Tibial nerve (tissue), 4 donors: ENCODE results near the gene SYTL5. TPM values are rescaled to one million over a fixed set of nuclear protein-coding genes. Genes with fewer than 3 reads are reported as not detected.

Experiments
- DNase-seq, 2 donors: peaks; one replicate each; pipeline ENCODE4 v3.0.0-alpha.2; 2019; ENCODE audit warnings: low spot score in 2 of 2
- H3K27ac ChIP-seq, 4 donors: fragments of 200-600 bp; sonication (generic) in 3 of 4; one replicate each; pipeline ENCODE4 v1.5.1; 2017 to 2019; ENCODE audit warnings: mild to moderate bottlenecking in 1 of 4
- H3K27me3 ChIP-seq, 2 donors: fragments of 200-600 bp; sonication (generic) in 1 of 2; one replicate each; pipeline versions ENCODE4 v1.5.1 to v1.6.0; 2017 to 2019
- H3K36me3 ChIP-seq, 3 donors: fragments of 200-600 bp; sonication (generic); one replicate each; pipeline ENCODE4 v1.5.1; 2018 to 2019
- H3K4me1 ChIP-seq, 4 donors: fragments of 200-600 bp; sonication (generic) in 3 of 4; one replicate each; pipeline ENCODE4 v1.5.1; 2017 to 2019
- H3K4me3 ChIP-seq, 4 donors: fragments of 200-600 bp; sonication (generic) in 3 of 4; one replicate each; pipeline ENCODE4 v1.5.1; 2017 to 2019; ENCODE audit warnings: mild to moderate bottlenecking in 1 of 4, moderate library complexity in 1 of 4
- H3K9me3 ChIP-seq, 4 donors: fragments of 200-600 bp; sonication (generic) in 3 of 4; one replicate each; pipeline ENCODE4 v1.5.1; 2017 to 2019
- CTCF ChIP-seq, 5 experiments: fragments of 200-600 bp in 3 of 5; fragments of 450-650 bp in 2 of 5; sonication (generic) in 3 of 5; IDR thresholded peaks; one replicate each; pipeline ENCODE4 v1.5.1; 2016 to 2019; ENCODE audit warnings: antibody characterized with exemption in 5 of 5, mild to moderate bottlenecking in 3 of 5, moderate library complexity in 2 of 5
- EP300 ChIP-seq, 2 donors: sonication (generic); formaldehyde crosslinking; IDR thresholded peaks; one replicate each; pipeline ENCODE4 v1.6.1; 2017; ENCODE audit warnings: antibody characterized with exemption in 2 of 2, mild to moderate bottlenecking in 1 of 2
- POLR2A ChIP-seq, 2 donors: fragments of 450-650 bp; IDR thresholded peaks; one replicate each; pipeline ENCODE4 v1.6.1; 2017; ENCODE audit warnings: antibody characterized with exemption in 2 of 2, mild to moderate bottlenecking in 2 of 2, moderate library complexity in 2 of 2
- WGBS, 2 donors: methylation state at CpG; one replicate each; pipeline ENCODE4 v1.1.5; 2018; 5-methylcytosine and 5-hydroxymethylcytosine counted together
- total RNA-seq, 4 donors: library from RNA; depleted of rRNA; stranded (reverse); fragments of >200 nt; gene quantifications; one replicate each; pipeline ENCODE4 v1.1.0, GENCODE V29; 2016

SYTL5 gene
- total RNA-seq, 4 donors from 2014 or later: 0.21 to 0.78 (median 0.37) TPM

DNA sequence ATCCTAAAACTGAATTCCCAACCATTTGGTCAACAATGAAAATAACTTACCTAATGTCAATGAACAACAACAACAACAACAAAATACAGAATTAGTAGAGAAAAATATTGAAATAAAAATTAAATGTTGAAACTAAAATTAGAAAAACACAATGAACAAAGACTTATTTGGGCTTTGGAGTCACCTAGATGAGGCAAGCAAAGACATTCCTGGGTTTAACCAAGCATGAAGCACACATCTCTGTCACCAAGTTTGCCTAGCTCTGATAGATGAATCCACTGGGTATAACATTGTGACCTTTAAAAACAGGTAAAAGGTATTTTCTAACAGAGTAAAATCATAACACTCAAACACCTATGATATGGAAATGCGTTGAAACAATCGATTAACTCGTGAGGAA is 13.2 kb upstream of the SYTL5 start:
- no peaks in the 10 kb centered on the region for H3K36me3 ChIP-seq
- H3K9me3 ChIP-seq: no peaks in the 10 kb centered on the region
- no peaks in the 10 kb centered on the region for H3K4me1 ChIP-seq
- H3K4me3 ChIP-seq: no peak overlapping the region
- no peak for TF ChIP-seq CTCF (IDR thresholded peaks at IDR 0.05)
- no peak for TF ChIP-seq EP300 (IDR thresholded peaks at IDR 0.05)
- TF ChIP-seq POLR2A (IDR thresholded peaks at IDR 0.05): no peak
- 91 to 96% methylated on average over 3 of the region's 3 CpGs for WGBS, 2 donors
- DNase-seq: no peak
- no peak overlapping the region for H3K27ac ChIP-seq
- H3K27me3 ChIP-seq: no peaks in the 10 kb centered on the region

DNA sequence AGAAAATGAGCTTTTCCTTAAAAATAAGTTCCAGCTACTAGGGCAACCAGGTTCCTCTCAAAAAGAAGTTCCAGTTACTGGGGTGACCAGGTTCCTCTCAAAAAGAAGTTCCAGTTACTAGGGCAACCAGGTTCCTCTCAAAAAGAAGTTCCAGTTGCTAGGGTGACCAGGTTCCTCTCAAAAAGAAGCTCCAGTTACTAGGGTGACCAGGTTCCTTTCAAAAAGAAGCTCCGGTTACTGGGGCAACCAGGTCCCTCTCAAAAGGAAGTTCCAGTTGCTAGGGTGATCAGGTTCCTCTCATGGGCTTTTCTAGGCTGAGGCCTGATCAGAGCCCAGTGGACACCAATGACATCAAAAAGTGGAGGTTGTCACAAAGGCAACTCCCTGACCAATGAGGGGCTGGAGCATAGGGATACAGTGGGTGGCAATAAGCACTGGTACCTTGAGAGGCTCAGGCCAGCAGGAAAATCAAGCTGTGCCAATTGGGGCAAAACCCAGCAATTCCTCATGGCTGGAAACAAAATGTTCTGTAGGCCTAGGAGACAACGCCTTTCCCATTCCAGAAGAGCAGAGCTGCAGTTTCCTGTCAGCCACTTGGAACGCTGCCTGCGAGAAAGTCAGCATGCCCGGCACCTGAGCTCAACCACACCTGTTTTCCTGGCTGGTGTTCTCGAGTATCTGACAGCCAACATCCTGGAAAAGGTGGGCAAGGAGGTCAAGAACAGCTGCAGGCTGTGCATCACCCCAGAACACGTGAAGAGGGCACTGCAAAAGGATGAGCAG is 12.3 kb upstream of the SYTL5 start:
- Histone ChIP-seq H3K4me1 (no peaks in the 10 kb centered on the region), H3K27ac (no peak overlapping the region), H3K9me3 (no peaks in the 10 kb centered on the region), H3K27me3 (no peaks in the 10 kb centered on the region), H3K36me3 (no peaks in the 10 kb centered on the region), H3K4me3 (no peak overlapping the region)
- 67 to 77% methylated on average over 3 to 6 of the region's 7 CpGs for WGBS, 2 donors
- TF ChIP-seq POLR2A (IDR thresholded peaks at IDR 0.05) (no peak), EP300 (IDR thresholded peaks at IDR 0.05) (no peak), CTCF (IDR thresholded peaks at IDR 0.05) (no peak)
- no peak for DNase-seq

GRCh38 chrX:37995428-37995827 is 10.9 kb upstream of the SYTL5 start:
- Histone ChIP-seq H3K4me1 (no peaks in the 10 kb centered on the region), H3K27ac (no peak overlapping the region), H3K36me3 (no peaks in the 10 kb centered on the region), H3K4me3 (no peak overlapping the region), H3K27me3 (no peaks in the 10 kb centered on the region), H3K9me3 (no peaks in the 10 kb centered on the region)
- no peak for DNase-seq
- TF ChIP-seq POLR2A (IDR thresholded peaks at IDR 0.05): no peak
- no peak for TF ChIP-seq CTCF (IDR thresholded peaks at IDR 0.05)
- WGBS, 2 donors: 56 to 100% methylated on average over 1 of the region's 1 CpG

DNA sequence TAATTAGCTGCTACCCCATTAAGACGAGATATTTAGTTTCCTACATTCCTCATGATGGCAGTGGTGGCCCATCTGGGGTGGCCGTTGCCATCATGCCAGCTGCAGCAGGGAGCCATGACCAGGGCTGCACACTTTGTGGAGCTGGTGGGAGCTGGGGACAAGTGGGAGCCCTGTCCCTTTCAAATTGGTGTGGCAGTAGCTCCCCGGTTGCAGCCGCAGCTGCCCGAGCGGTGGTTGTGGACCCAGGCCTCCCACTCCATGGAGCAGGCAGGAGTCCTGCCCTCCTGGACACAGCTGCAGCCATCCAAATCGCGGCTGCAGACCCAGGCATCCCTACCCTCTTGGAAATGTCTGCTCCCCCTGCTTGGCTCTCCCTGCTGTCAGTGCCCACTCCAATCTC is 9.3 kb upstream of the SYTL5 start:
- Histone ChIP-seq H3K27me3 (no peaks in the 10 kb centered on the region), H3K9me3 (no peaks in the 10 kb centered on the region), H3K36me3 (no peaks in the 10 kb centered on the region), H3K4me3 (no peak overlapping the region), H3K4me1 (no peaks in the 10 kb centered on the region), H3K27ac (no peak overlapping the region)
- 86 to 96% methylated on average over 4 to 8 of the region's 8 CpGs for WGBS, 2 donors
- TF ChIP-seq POLR2A (IDR thresholded peaks at IDR 0.05) (no peak), EP300 (IDR thresholded peaks at IDR 0.05) (no peak), CTCF (IDR thresholded peaks at IDR 0.05) (no peak)
- DNase-seq: no peak

DNA sequence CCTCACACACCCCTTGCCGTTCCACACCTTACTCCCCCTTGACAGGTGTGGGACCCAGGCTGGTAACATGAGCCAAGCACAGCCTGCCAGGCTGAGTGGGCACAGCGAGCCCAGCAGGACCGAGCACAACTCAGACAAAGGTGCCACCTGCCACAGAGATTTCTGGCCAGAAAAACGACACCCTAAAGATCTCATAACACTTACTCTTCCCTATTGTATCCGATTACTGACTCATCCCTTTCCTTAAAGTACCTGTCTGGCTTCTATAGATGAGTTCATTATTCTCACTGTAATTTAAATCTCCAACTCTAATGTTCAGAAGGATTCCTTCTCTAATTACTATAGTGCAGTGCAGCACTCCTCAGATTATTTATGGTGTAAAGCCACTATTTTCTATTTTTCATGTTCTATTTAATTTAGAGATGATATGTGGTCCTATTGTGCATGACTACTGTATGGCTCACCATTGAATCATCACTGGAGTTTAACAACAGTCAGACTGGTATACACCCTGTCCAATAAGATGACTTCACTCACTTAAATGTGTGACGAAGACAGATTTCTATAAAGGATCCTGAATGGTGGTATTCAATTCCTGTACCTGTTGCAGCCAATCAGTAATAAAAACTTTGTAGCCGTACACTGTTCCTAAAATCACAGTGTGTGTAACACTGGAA is 7.6 kb upstream of the SYTL5 start:
- no peak for TF ChIP-seq CTCF (IDR thresholded peaks at IDR 0.05)
- TF ChIP-seq POLR2A (IDR thresholded peaks at IDR 0.05): no peak
- no peak for TF ChIP-seq EP300 (IDR thresholded peaks at IDR 0.05)
- WGBS, 2 donors: 63 to 68% methylated on average over 7 of the region's 7 CpGs
- no peaks in the 10 kb centered on the region for H3K27me3 ChIP-seq
- no peak for DNase-seq
- H3K4me1 ChIP-seq: no peaks in the 10 kb centered on the region
- H3K27ac ChIP-seq: no peak overlapping the region
- H3K36me3 ChIP-seq: no peaks in the 10 kb centered on the region
- H3K4me3 ChIP-seq: no peak overlapping the region
- H3K9me3 ChIP-seq: no peaks in the 10 kb centered on the region
